Erythroblast (primary cell): ENCODE measurements around the gene AGAP1.
"Not testable (repeated sequence)": the region's sequence is repeated elsewhere in the genome, so short reads cannot be mapped to it uniquely, and the experiment has no call there.

ENCODE experiments used
- GATA1 ChIP-seq: IDR thresholded peaks from 2 replicates; pipeline ENCODE4 v1.6.1; 2011; ENCODE audit warnings: low read depth, mild to moderate bottlenecking, control low read depth, low read length, moderate library complexity
- POLR2A ChIP-seq: IDR thresholded peaks from 2 replicates; pipeline ENCODE4 v1.6.1; 2011; ENCODE audit warnings: mild to moderate bottlenecking, low read length

DNA sequence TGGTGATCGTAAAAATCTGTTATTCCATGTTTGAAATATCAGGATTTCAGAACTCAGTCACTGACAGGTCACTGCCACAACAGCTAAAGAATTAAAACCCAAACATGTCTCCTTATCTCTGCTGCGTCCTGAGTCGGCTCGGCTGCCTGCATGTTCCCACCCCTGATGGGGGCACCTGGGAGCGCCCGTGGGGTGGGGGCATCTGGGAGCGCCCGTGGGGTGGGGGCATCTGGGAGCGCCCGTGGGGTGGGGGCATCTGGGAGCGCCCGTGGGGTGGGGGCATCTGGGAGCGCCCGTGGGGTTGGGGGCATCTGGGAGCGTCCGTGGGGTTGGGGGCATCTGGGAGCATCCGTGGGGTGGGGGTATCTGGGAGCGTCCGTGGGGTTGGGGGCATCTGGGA, 270.6 kb downstream of the AGAP1 start:
- TF ChIP-seq POLR2A, GATA1: not testable (repeated sequence)
